ENCODE results near the gene NR1I2.

NR1I2 gene

DNA sequence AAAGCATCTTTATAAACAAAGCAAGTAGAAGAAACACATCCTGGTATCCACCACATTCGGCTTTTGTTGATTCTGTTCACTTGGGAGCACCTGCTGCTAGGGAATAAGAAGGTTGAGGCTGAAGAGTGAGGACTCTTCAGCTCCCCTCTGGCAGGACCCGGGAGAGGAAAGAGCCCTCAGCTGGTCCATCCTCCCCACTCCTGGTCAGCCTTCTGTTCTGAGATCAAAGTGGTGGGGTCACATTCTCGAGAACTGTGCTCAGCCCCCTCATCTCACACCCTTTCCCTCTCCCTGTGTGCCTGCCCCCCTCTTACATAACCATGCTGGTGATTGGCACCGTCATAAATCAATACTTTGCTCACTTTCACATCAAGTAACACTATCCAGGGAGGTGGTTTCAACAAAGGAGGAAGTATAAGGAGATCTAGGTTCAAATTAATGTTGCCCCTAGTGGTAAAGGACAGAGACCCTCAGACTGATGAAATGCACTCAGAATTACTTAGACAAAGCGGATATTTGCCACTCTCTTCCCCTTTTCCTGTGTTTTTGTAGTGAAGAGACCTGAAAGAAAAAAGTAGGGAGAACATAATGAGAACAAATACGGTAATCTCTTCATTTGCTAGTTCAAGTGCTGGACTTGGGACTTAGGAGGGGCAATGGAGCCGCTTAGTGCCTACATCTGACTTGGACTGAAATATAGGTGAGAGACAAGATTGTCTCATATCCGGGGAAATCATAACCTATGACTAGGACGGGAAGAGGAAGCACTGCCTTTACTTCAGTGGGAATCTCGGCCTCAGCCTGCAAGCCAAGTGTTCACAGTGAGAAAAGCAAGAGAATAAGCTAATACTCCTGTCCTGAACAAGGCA lies at the start of gene NR1I2:
TSS of gene NR1I2 (plus strand) at position 772 of the 869 bp plus-strand sequence.
- no peak for DNase-seq

DNA sequence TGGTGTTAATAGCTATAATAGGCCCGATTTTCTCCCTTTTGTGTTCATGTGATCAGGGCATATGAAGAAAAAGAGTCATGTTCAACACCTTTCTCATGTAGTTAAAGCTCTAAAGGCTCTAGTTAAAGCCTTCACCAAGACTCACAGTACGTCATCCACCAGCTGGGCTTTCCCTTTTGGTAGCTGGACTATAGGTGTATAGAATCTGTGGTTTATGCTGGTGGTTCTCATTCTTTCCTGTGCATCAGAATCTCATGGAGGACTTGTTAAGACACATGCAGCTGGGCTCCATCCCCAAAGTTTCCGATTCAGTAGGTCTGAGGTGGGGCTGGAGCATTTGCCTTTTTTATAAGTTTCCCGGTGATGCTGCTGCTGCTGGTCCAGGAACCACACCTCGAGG lies 48.1 kb upstream of the NR1I2 start:
- no peak for DNase-seq

GRCh38 chr3:119738741-119739140 lies 43.2 kb upstream of the NR1I2 start:
- DNase-seq, result no peak

GRCh38 chr3:119741657-119742590 lies 40.0 kb upstream of the NR1I2 start:
- DNase-seq, result no peak

GRCh38 chr3:119743921-119744320 lies 38.0 kb upstream of the NR1I2 start:
- DNase-seq, result peak; percentile 21

GRCh38 chr3:119745942-119746341 lies 36.0 kb upstream of the NR1I2 start:
- no peak for DNase-seq

GRCh38 chr3:119746423-119746822 lies 35.5 kb upstream of the NR1I2 start:
- DNase-seq, result no peak

DNA sequence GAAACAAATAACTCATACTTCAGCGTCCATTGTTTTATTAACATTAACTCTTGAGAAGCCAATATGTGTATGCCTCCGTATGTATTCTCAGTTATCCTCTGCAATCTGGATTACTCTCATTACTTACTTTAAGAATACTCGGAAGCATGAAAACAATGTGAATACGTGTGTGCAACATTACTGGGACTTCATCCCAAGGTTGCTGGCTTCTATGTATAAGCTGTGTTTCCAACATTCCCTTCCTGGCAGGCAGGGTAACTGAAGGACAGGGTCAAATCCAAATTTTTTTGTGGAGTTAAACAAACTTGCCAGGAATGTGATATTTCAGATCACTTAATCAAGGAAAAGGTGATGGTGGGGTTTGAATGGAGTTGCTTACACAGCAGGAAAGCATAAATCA lies 34.5 kb upstream of the NR1I2 start:
- no peak for DNase-seq

DNA sequence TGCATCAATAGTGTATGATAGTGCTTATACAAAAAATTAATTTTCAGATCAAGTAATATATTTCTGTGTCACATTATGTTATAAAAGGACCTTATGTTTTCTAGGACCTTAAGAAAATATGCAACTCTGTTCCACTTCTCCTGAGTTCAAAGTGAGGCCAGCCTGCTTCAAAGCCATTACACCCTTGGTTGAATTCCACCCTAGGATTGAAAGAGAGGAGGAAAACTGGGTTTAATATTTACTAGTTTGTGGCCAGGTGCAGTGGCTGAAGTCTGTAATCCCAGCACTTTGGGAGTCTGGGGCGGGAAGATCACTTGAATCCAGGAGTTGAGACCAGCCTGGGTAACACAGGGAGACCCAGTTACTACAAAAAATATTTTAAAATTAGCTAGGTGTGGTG lies 32.9 kb upstream of the NR1I2 start:
- no peak for DNase-seq

GRCh38 chr3:119751423-119751822 lies 30.5 kb upstream of the NR1I2 start:
- no peak for DNase-seq

DNA sequence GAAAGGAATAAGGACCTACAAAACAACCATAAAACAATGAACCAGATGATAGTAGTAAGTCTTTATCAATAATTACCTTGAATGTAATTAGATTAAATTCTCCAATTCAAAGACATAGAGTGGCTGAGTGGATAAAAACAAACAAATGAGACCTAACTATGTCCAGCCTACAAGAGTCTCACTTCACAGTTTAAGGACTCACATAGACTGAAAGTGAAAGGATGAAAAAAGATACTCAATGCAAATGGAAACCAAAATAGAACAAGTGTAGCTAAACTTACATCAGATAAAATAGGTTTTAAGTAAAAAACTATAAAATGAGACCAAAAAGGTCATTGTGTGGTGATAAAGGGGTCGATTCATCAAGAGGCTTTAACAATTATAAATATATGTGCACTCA lies 21.9 kb upstream of the NR1I2 start:
- no peak for DNase-seq

- DNase-seq, result no peak
Measured at GRCh38 chr3:119762876-119763275, 19.0 kb upstream of the NR1I2 start.

DNA sequence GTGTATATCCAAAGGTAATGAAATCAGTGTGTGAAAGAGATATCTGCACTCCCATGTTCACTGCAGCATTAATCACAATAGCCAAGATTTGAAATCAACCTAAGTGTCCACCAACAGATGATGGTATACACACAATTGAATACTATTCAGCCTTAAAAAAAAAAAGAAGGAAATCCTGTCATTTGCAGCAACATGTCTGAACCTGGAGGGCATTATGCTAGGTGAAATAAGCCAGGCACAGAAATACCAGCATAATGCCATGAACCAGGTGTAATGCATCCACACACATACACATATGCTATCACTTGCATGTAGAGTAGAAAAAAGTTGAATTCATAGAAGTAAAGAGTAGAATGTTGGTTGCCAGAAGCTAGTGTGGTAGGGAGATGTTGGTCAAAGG lies 18.4 kb upstream of the NR1I2 start:
- DNase-seq, result no peak

- no peak for DNase-seq
Measured at GRCh38 chr3:119765239-119765638, 16.7 kb upstream of the NR1I2 start.

DNA sequence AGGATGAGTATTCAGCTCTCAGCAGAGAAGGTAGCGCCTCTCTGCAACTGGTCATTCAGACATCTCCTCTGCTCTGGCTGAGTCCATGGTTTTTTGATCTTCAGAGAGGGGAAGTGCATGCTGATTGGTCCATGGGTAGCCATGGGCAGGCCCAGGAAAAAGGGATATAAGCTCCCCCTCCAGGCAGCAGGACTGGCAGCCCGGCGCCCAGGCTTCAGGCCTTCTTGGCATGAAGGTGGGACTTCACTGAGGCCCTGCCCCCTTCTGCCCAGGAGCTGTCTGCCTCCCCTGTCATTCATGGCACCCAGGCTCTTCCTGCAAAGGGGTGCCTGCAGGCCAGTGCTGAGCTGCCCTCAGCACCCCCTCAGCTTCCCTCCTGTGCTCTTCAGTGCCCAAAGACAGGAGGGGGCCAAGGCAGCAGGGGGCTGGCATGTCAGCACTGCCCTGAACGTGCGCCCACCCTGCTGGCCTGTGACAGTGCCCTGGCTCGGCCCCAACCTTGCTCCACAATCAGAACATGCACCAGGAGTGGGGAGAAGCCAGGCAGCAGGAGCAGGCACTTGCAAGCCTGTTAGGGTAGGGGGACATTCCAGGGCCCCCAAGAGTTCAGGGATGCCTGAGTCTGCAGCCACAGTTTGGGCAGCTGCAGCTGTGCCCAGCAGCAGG lies 13.8 kb upstream of the NR1I2 start:
- DNase-seq, result no peak

GRCh38 chr3:119768668-119769393 lies 13.1 kb upstream of the NR1I2 start:
- no peak for DNase-seq

GRCh38 chr3:119769394-119770149 lies 12.3 kb upstream of the NR1I2 start:
- DNase-seq, result no peak

GRCh38 chr3:119774444-119774843 lies 7.5 kb upstream of the NR1I2 start:
- DNase-seq, result no peak

DNA sequence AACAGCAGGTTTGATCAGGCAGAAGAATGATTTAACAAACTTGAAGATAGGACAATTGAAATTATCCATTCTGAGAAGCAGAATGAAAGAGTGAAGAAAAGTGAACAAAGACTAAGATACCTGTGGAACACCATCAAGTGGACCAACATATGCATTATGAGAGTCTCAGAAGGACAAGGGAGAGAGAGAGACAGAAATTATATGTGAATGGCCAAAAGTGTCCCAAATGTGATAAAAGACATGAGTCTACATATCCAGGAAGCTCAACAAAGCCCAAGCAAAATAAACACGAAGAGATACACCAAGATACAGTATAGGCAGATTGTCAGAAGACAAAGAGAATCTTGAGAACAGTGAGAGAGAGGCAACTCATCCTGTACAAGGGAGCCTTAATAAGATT lies 5.6 kb upstream of the NR1I2 start:
- no peak for DNase-seq

DNA sequence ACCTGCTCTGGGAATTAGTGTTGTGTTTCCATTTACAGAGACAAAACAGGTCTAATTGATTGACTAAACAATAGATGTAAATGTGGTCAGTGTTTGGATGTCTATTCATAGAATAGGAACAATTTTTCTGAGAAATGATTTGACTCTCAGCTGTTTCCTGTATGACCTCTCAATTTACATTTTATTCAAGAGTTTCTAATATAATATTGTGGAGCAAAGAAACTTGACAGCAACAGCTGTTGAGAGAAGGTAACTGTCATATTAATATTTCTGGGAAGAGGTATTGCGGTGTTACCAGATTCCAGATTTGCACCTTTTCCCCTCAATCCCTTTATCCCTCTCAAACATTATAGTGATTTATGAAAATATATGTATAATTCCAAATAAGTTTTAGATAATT lies 3.7 kb upstream of the NR1I2 start:
- no peak for DNase-seq

- DNase-seq, result no peak
Measured at GRCh38 chr3:119778811-119779210, 3.1 kb upstream of the NR1I2 start.
